Hematopoietic multipotent progenitor cell treated with erythropoietin and hydrocortisone succinate and interleukin-3 and kit ligand, for 17 days (in vitro differentiated cells): ENCODE data around the gene TTC13.

Experiments used
- DNase-seq: peaks from one replicate; pipeline ENCODE4 v3.0.0-alpha.2; 2015; ENCODE audit warnings: low spot score

TTC13 gene

GRCh38 chr1:230875370-230875769 lies 103.3 kb downstream of the TTC13 start:
- DNase-seq: no peak

DNA sequence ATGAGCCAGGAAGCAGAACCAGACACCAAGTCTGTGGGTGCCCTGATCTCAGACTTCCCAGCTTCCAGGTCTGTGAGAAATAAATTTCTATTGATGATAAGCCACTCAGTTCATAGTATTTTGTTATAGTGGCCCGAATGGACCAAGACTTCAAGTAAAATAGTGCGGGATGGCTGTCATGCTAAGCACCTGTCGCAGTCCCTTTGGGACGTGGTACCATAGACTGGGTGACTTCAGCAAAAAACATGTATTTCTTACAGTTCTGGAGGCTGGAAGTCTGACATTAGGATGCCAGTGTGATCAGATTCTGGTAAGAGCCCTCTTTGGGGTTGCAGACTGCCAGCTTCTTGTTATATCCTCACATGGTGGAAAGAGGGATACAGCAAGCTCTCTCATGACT lies 107.7 kb downstream of the TTC13 start:
- DNase-seq: no peak

DNA sequence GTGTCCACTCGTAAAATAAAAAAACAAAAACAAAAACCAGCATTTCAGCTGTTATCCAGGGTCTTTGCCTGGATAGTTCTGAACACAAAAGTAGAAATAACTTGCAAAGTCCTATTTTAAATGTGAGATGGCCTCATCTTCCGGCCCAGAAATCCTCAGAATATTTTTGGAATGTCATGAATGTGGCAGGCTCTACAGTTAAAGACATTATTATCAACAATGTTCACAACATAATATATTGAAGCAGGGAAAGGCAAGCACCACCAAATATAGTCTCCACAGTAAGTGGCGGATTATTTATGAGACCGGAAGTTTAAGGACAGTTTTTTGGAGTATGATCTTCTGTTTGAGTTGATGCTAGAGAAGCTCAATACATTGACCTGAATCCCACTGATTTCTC lies 109.2 kb downstream of the TTC13 start:
- no peak for DNase-seq

GRCh38 chr1:230868736-230869385 lies 109.8 kb downstream of the TTC13 start:
- DNase-seq: peak; percentile 69

DNA sequence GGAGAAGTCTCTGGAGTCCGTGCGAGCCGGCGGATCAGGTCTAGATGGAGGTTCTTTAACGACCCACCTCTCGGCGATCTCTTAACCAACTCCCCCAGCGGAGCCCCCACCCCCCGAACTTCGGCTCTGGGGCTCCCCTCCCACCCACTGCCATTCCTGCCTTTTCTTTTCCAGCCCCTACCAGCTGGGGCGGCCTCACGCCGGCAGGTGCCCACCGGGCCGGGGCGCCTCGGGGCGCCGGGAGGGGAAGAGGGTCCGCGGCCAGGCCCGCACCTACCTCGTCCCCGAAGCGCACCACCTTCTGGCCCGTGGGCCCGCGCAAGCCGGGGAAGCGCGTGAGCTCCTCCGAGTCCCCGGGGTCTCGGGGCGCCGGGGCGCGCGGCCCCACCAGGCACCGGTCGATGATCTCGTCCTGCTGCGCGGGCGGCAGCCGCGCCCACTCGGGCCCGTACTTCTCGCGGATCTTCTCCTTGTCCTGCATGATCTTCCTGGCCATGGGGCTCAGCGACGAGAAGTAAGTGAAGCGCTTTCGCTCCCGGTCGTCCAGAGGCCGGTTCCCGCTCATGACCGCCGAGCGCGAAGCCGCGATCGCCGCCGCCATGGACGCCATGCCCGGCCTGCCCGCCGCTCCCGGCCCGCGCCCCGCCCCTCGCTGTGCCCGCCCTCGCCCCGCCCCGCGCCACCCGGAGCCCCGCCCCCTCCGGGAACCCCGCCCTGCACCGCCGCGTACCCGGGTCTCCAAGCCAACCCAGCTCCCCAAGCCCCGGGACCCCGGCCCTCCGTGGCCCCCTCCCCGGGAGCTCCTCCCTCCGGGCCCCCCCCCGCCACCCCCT lies 110.5 kb downstream of the TTC13 start, which contains the start of gene C1orf198:
TSS of gene C1orf198 (minus strand) at position 619 of the 833 bp plus-strand sequence. CDS start at position 610, 9 bp downstream.
- peak; percentile 70 for DNase-seq

DNA sequence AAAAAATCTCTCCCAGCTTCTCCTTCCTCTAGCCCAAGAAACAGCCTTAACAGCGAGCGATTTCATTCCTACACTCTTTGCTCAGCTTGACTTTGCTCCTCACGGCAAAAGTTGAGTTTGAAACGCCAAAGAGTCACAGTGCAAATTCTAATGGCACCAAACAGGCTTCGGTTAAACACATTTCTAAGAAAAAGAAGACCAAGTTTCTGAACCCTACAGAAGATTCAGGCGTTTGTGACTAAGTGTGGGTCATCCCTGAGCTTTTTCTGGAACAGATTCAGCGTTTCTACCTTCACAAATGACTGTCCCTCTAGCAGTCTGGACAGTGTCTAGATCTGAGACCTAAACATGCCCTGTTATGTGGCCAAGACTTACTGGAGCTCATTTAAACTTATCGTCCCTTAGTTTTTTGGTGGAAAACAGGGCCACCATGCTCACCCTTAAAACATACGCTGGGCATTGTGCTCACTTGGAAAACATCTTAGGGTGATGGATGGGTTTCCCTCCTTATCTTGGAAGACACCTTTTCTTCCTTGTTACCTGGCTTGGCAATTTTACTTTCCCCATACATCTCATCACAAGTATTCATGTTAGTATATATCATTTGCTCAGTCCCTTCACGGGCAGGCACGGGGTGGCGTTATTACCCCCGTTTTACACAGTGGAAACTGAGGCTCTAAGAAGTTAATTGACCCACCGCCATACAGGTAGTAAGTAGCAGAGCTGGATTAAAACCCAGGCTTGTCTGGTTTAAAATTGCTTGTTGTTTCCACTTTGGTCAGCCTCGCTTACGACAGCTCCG lies 111.4 kb downstream of the TTC13 start:
- peak; percentile 35 for DNase-seq

GRCh38 chr1:230866171-230867070 lies 112.2 kb downstream of the TTC13 start:
- peak; percentile 51 for DNase-seq

- no peak for DNase-seq
These were observed 113.4 kb downstream of the TTC13 start for GRCh38 chr1:230865062-230865817.

- no peak for DNase-seq
These were observed 114.2 kb downstream of the TTC13 start for GRCh38 chr1:230864441-230864840.

DNA sequence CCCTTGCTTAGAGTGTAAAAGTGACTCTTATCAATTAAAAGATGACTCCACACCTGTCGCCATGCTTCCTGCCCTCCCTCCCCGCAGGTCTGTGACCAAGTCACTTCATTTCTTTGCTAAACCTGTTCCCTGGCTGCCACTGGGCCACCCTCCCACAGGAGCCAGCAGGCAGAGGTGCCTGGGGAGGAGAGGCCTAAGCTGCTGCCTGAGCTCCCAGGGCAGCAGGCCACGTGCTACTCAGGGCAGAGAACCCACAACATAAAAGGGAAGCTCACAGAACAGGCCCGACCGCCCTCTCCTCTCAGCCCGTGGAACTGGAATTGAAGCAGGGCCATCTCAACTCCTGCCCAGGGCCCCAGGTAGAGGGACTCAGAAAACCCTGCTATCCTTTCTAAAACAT lies 115.2 kb downstream of the TTC13 start:
- DNase-seq: no peak

DNA sequence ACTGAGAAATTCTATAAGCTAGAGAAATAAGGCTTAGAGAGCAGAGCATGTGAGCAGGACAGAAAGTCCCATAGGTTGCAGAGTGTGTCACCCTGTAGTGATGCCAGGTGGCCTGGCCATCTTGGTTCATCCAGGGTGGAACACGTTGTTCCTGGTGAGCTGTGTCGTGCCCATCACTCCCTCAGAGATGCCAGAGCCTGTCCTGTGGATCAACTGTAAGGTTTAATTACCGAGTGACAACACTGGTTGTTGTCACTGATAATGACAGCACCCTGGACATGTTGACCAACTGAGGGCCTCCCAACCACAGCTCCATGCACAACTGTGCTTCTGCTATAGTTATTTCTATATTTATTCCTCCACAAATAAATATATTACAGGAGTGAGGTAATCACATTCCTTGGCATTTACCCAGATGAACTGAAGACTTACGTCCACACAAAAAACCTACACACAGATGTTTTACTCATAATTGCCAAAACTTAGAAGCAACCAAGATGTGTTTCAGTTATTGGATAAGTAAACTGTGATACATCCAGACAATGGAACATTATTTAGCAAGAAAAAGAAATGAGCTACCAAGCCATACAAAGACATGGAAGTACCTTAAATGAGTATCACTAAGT lies 116.6 kb downstream of the TTC13 start:
- DNase-seq: no peak

GRCh38 chr1:230861489-230861888 lies 117.2 kb downstream of the TTC13 start:
- DNase-seq: no peak

- DNase-seq: no peak
These were observed 117.9 kb downstream of the TTC13 start for GRCh38 chr1:230860617-230861384.

GRCh38 chr1:230858918-230859729 lies 119.5 kb downstream of the TTC13 start:
- no peak for DNase-seq

GRCh38 chr1:230858236-230858820 lies 120.3 kb downstream of the TTC13 start:
- DNase-seq: no peak

GRCh38 chr1:230857822-230858221 lies 120.8 kb downstream of the TTC13 start:
- no peak for DNase-seq

- DNase-seq: no peak
These were observed 121.6 kb downstream of the TTC13 start for GRCh38 chr1:230857077-230857476.
